Prostate gland (tissue), 2 donors: Measurements from ENCODE around the gene USP43.

ENCODE experiments used
- POLR2A ChIP-seq: fragments of 450-650 bp; IDR thresholded peaks from one replicate; pipeline ENCODE4 v1.6.1; 2016; ENCODE audit warnings: antibody characterized with exemption, mild to moderate bottlenecking
- TF ChIP-seq, protein P1 (sequence below), 4 experiments: fragments of 200-600 bp in 2 of 4; fragments of 450-650 bp in 2 of 4; sonication (generic) in 2 of 4; IDR thresholded peaks; 1 replicate in 3 of 4; 2 replicates in 1 of 4; pipeline ENCODE4 v1.5.1; 2016 to 2019; ENCODE audit warnings: antibody characterized with exemption in 4 of 4, mild to moderate bottlenecking in 2 of 4, moderate library complexity in 2 of 4

DNA sequence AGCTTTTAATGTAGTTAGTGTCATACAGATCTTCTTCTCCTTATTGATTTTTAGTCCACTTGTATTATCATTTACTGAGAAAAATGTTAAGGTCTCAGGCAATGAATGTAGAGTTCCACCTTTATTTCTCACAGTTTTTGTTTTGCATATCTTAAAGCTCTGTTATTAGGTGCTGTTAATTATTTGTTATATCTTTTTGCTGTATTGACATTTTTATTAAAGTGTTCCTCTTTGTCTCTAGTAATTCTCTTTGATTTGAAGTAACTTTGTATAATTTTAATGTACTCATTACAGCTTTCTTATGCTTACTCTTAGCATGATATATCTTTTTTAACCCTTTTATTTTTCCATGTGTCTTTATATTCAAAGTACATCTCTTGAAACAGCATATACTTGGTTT is 22.4 kb upstream of the USP43 start:
- TF ChIP-seq, protein P1, sequence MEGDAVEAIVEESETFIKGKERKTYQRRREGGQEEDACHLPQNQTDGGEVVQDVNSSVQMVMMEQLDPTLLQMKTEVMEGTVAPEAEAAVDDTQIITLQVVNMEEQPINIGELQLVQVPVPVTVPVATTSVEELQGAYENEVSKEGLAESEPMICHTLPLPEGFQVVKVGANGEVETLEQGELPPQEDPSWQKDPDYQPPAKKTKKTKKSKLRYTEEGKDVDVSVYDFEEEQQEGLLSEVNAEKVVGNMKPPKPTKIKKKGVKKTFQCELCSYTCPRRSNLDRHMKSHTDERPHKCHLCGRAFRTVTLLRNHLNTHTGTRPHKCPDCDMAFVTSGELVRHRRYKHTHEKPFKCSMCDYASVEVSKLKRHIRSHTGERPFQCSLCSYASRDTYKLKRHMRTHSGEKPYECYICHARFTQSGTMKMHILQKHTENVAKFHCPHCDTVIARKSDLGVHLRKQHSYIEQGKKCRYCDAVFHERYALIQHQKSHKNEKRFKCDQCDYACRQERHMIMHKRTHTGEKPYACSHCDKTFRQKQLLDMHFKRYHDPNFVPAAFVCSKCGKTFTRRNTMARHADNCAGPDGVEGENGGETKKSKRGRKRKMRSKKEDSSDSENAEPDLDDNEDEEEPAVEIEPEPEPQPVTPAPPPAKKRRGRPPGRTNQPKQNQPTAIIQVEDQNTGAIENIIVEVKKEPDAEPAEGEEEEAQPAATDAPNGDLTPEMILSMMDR (IDR thresholded peaks at IDR 0.05), result no peak
- TF ChIP-seq POLR2A, result no peak
